Measurements from ENCODE around the gene TMEM109. TPM values are rescaled to one million over a fixed set of nuclear protein-coding genes. Genes with fewer than 3 reads are reported as not detected.

The TMEM109 gene
- total RNA-seq = 64.5 and 82.0 TPM in 2 replicates

GRCh38 chr11:60913793-60914632, at the start of gene TMEM109:
Gene TMEM109 (plus strand): TSS chr11:60914158. CDS start chr11:60919694, 5,536 bp downstream.
- H3K27me3 ChIP-seq (ENCODE audit: control insufficient read depth, insufficient read depth, low read length) = peaks cover 2% of the 10 kb centered on the region
- DNase-seq (ENCODE audit: low read depth) = peak; percentile 60
- H3K36me3 ChIP-seq (ENCODE audit: control insufficient read depth, insufficient read depth, low read length) = no peaks in the 10 kb centered on the region
- no peak for TF ChIP-seq CTCF (IDR thresholded peaks at IDR 0.05; ENCODE audit: insufficient read depth, low read length, poor library complexity, severe bottlenecking)
- H3K4me3 ChIP-seq (ENCODE audit: low read depth, low read length) = peak within 1 kb of the TSS; percentile 82

- H3K36me3 ChIP-seq (ENCODE audit: control insufficient read depth, insufficient read depth, low read length) = no peaks in the 10 kb centered on the region
- no peaks in the 10 kb centered on the region for H3K27me3 ChIP-seq (ENCODE audit: control insufficient read depth, insufficient read depth, low read length)
- DNase-seq (ENCODE audit: low read depth) = no peak
- no peak for TF ChIP-seq CTCF (IDR thresholded peaks at IDR 0.05; ENCODE audit: insufficient read depth, low read length, poor library complexity, severe bottlenecking)
- H3K4me3 ChIP-seq (ENCODE audit: low read depth, low read length) = no peak overlapping the region
Measured at GRCh38 chr11:60864856-60865513, 49.0 kb upstream of the TMEM109 start.

- no peak for TF ChIP-seq CTCF (IDR thresholded peaks at IDR 0.05; ENCODE audit: insufficient read depth, low read length, poor library complexity, severe bottlenecking)
- no peak within 1 kb of the TSS for H3K4me3 ChIP-seq (ENCODE audit: low read depth, low read length)
- H3K36me3 ChIP-seq (ENCODE audit: control insufficient read depth, insufficient read depth, low read length) = no peaks in the 10 kb centered on the region
- H3K27me3 ChIP-seq (ENCODE audit: control insufficient read depth, insufficient read depth, low read length) = no peaks in the 10 kb centered on the region
- DNase-seq (ENCODE audit: low read depth) = no peak
Measured at GRCh38 chr11:60866911-60867870, 46.8 kb upstream of the TMEM109 start, which contains the start of gene ZP1. Gene ZP1 (plus strand): TSS chr11:60867542. CDS start chr11:60867562, 20 bp downstream.

GRCh38 chr11:60867871-60868681, 45.9 kb upstream of the TMEM109 start:
- no peaks in the 10 kb centered on the region for H3K36me3 ChIP-seq (ENCODE audit: control insufficient read depth, insufficient read depth, low read length)
- no peaks in the 10 kb centered on the region for H3K27me3 ChIP-seq (ENCODE audit: control insufficient read depth, insufficient read depth, low read length)
- TF ChIP-seq CTCF (IDR thresholded peaks at IDR 0.05; ENCODE audit: insufficient read depth, low read length, poor library complexity, severe bottlenecking) = no peak
- no peak overlapping the region for H3K4me3 ChIP-seq (ENCODE audit: low read depth, low read length)
- DNase-seq (ENCODE audit: low read depth) = no peak
